B cell (primary cell): ENCODE results near the gene SERPINE1. TPM values are rescaled to one million over a fixed set of nuclear protein-coding genes. Genes with fewer than 3 reads are reported as not detected.

ENCODE experiments used
- ATAC-seq: fragments of 200-7000 bp; cut with Tn5 transposase; one replicate; pipeline ENCODE4 v1.10.0; 2021; ENCODE audit warnings: low read depth, mild to moderate bottlenecking, moderate number of reproducible peaks, moderate library complexity
- CTCF ChIA-PET: fragments of 350-600 bp; sonication (Branson Sonifier 250); formaldehyde crosslinking; loops from one replicate; lab custom pipeline; 2021; ENCODE audit warnings: antibody characterized with exemption, inconsistent platforms; lab: Charles Lee
- POLR2A ChIA-PET: fragments of 350-600 bp; sonication (Branson Sonifier 250); formaldehyde crosslinking; loops from one replicate; lab custom pipeline; 2021; ENCODE audit warnings: antibody characterized with exemption; lab: Charles Lee
- DNase-seq: peaks from one replicate; pipeline ENCODE4 v3.0.0; 2013
- H2AFZ ChIP-seq: 2 replicates; pipeline ENCODE4 v1.6.1; 2012; ENCODE audit warnings: mild to moderate bottlenecking, low read depth, low read length; ENCODE audit not compliant: insufficient read depth, poor library complexity, severe bottlenecking
- H3K27ac ChIP-seq, 2 donors: 1 replicate in 1 of 2; 2 replicates in 1 of 2; pipeline ENCODE4 v1.5.1; 2012 to 2013; ENCODE audit warnings: low read length in 2 of 2, mild to moderate bottlenecking in 2 of 2, moderate library complexity in 1 of 2
- H3K27me3 ChIP-seq, 4 experiments: fragments of 200-600 bp in 1 of 4; sonication (generic) in 1 of 4; replicated peaks in 1 of 4; 1 replicate in 2 of 4; 2 replicates in 2 of 4; pipeline versions ENCODE4 v1.6.1 to v1.7.0; 2013 to 2016; ENCODE audit warnings: low read length in 3 of 4, mild to moderate bottlenecking in 2 of 4, mixed read lengths in 1 of 4, moderate library complexity in 1 of 4; ENCODE audit not compliant: insufficient read depth in 4 of 4, control insufficient read depth in 3 of 4; ENCODE audit errors: control extremely low read depth in 1 of 4
- H3K36me3 ChIP-seq, 2 experiments: replicated peaks in 1 of 2; 1 replicate in 1 of 2; 2 replicates in 1 of 2; pipeline versions ENCODE4 v1.6.1 to v1.7.1; 2013; ENCODE audit warnings: low read length in 1 of 2; ENCODE audit not compliant: insufficient read depth in 2 of 2, control insufficient read depth in 1 of 2; ENCODE audit errors: control extremely low read depth in 1 of 2, extremely low read depth in 1 of 2
- H3K4me1 ChIP-seq, 2 donors: fragments of 200-600 bp in 1 of 2; sonication (generic) in 1 of 2; 1 replicate in 1 of 2; 2 replicates in 1 of 2; pipeline versions ENCODE4 v1.5.1 to v1.6.1; 2013 to 2017; ENCODE audit warnings: low read length in 2 of 2; ENCODE audit not compliant: control insufficient read depth in 2 of 2, insufficient read depth in 2 of 2
- H3K4me2 ChIP-seq: replicated peaks from 2 replicates; pipeline ENCODE3; 2012; ENCODE audit warnings: mild to moderate bottlenecking, low read depth, low read length; ENCODE audit not compliant: poor library complexity, severe bottlenecking
- H3K4me3 ChIP-seq, 5 experiments: fragments of 200-600 bp in 1 of 5; sonication (generic) in 1 of 5; 1 replicate in 3 of 5; 2 replicates in 2 of 5; pipeline versions ENCODE4 v1.5.1 to v1.7.0; 2011 to 2016; ENCODE audit warnings: low read length in 4 of 5, mild to moderate bottlenecking in 4 of 5, low read depth in 2 of 5, control low read depth in 1 of 5, moderate library complexity in 1 of 5; ENCODE audit not compliant: insufficient read depth in 1 of 5; ENCODE audit errors: control extremely low read depth in 1 of 5, extremely low read depth in 1 of 5
- H3K79me2 ChIP-seq: fragments of 200-600 bp; sonication (generic); one replicate; pipeline ENCODE4 v1.6.0; 2016; ENCODE audit warnings: low read length; ENCODE audit not compliant: control insufficient read depth, insufficient read depth
- H3K9ac ChIP-seq: fragments of 200-600 bp; sonication (generic); 2 replicates; pipeline ENCODE4 v1.6.1; 2017; ENCODE audit warnings: mild to moderate bottlenecking, low read length, moderate library complexity
- H3K9me3 ChIP-seq, 3 donors: one replicate each; pipeline versions ENCODE4 v1.6.1 to v1.7.1; 2013; ENCODE audit warnings: low read length in 2 of 3; ENCODE audit not compliant: control insufficient read depth in 2 of 3, insufficient read depth in 1 of 3; ENCODE audit errors: control extremely low read depth in 1 of 3
- H4K20me1 ChIP-seq: 2 replicates; pipeline ENCODE4 v1.6.0; 2012; ENCODE audit warnings: mild to moderate bottlenecking, low read length; ENCODE audit not compliant: insufficient read depth, control insufficient read depth, poor library complexity, severe bottlenecking
- H3K27ac Mint-ChIP-seq: one replicate; pipeline ENCODE4 v1.8.0; 2021; ENCODE audit warnings: mixed read lengths
- H3K27me3 Mint-ChIP-seq: one replicate; pipeline ENCODE4 v1.8.0; 2021; ENCODE audit warnings: mixed read lengths
- H3K4me1 Mint-ChIP-seq: one replicate; pipeline ENCODE4 v1.8.0; 2021; ENCODE audit warnings: mixed read lengths
- H3K4me3 Mint-ChIP-seq: one replicate; pipeline ENCODE4 v1.8.0; 2021; ENCODE audit warnings: mixed read lengths
- H3K9me3 Mint-ChIP-seq: one replicate; pipeline ENCODE4 v1.8.0; 2022; ENCODE audit warnings: mixed read lengths; ENCODE audit not compliant: insufficient read depth
- CTCF ChIP-seq: fragments of 200-600 bp; IDR thresholded peaks from one replicate; pipeline ENCODE4 v1.8.0; 2022; ENCODE audit warnings: antibody characterized with exemption, mild to moderate bottlenecking
- EZH2 ChIP-seq: IDR thresholded peaks from 2 replicates; pipeline ENCODE4 v1.6.1; 2012; ENCODE audit warnings: borderline replicate concordance, low read depth, mild to moderate bottlenecking, moderate library complexity, low read length; ENCODE audit not compliant: insufficient read depth, poor library complexity, severe bottlenecking
- WGBS: methylation state at CpG from one replicate; pipeline ENCODE4 v1.1.5; 2013; ENCODE audit warnings: missing lambda C conversion rate; ENCODE audit not compliant: insufficient coverage; 5-methylcytosine and 5-hydroxymethylcytosine counted together
- intact Hi-C: fragments of 100-400 bp; cut with micrococcal nuclease; formaldehyde crosslinking; loops from one replicate; pipeline ENCODE4 v1.10.0; 2022
- polyA plus RNA-seq: library from polyadenylated mRNA; depleted of rRNA; stranded (reverse); fragments of >200 nt; gene quantifications from 2 replicates; pipeline ENCODE4 v1.2.3, GENCODE V29; 2012
- total RNA-seq, 2 donors: library from RNA; stranded (reverse); fragments of 120-200 nt in 1 of 2; gene quantifications; 1 replicate in 1 of 2; 2 replicates in 1 of 2; pipeline versions ENCODE4 v1.2.3 to v1.2.4, GENCODE V29; 2013 to 2022

The SERPINE1 gene
- total and polyA plus RNA-seq, 2 donors (not counting 1 experiment from before 2014, with no cell fraction given) = 0.07 to 0.09 TPM

DNA sequence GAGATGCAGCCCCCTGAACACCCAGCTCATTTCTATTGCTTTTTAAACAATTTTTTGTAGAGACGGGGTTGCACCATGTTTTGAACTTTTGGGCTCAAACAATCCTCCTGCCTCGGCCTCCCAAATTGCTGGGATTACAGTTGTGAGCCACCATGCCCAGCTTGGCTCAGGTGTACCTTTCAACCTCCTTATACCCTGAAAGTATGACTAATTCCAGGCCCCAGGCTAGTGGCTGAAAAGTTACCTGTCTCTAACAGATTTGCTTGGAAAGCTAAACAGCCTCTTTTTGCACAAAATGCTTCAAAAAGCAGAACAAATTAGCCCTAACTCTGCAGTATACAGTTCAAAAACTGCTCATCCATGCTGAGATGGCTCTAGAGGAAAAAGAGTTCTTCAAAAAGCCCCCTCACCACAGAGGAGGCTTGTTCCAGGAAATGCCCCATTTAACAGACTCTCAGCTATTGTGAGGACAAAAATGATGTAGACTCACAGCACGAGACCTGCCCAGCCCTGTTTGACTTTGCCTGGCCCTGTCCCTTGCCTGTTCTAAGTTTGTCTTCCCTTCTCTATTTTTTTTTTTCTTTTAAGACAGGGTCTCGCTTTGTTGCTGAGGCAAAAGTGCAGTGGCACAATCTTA, 14.0 kb downstream of the SERPINE1 start:
- no peaks in the 10 kb centered on the region for H3K79me2 ChIP-seq
- no peak overlapping the region for H3K4me2 ChIP-seq
- POLR2A ChIA-PET = no interaction called here
- H3K9me3 Mint-ChIP-seq = no peaks in the 10 kb centered on the region
- H3K4me1 Mint-ChIP-seq = peaks cover 13% of the 10 kb centered on the region
- no peak overlapping the region for H3K27ac ChIP-seq
- no peak overlapping the region for H2AFZ ChIP-seq
- H3K27me3 Mint-ChIP-seq = peaks cover 24% of the 10 kb centered on the region
- ATAC-seq = no peak
- intact Hi-C loops = loop anchor here (10.0 kb wide), 1 partner anchor 246 kb away; the partner anchor contains the start of gene ACHE
- 89% methylated on average over 4 of the region's 4 CpGs for WGBS
- TF ChIP-seq CTCF = no peak
- CTCF ChIA-PET = interaction anchor here (0.6 to 7.2 kb wide), 11 partner anchors 14 to 242 kb away, joined by 3 to 156 read pairs (median 3); partner anchors contain the start of genes AP1S1, PLOD3, SERPINE1 and VGF
- DNase-seq = no peak
- H3K4me3 ChIP-seq = no peak overlapping the region
- peaks cover 0 to 18% (median 4%) of the 10 kb centered on the region in 4 experiments for H3K27me3 ChIP-seq
- no peaks in the 10 kb centered on the region for H3K36me3 ChIP-seq
- H3K9me3 ChIP-seq = no peaks in the 10 kb centered on the region
- no peak overlapping the region for H3K9ac ChIP-seq
- no peak overlapping the region for H3K4me3 Mint-ChIP-seq
- H4K20me1 ChIP-seq = no peaks in the 10 kb centered on the region
- no peak overlapping the region for H3K27ac Mint-ChIP-seq
- H3K4me1 ChIP-seq = peaks cover 0 to 10% of the 10 kb centered on the region in 2 donors

DNA sequence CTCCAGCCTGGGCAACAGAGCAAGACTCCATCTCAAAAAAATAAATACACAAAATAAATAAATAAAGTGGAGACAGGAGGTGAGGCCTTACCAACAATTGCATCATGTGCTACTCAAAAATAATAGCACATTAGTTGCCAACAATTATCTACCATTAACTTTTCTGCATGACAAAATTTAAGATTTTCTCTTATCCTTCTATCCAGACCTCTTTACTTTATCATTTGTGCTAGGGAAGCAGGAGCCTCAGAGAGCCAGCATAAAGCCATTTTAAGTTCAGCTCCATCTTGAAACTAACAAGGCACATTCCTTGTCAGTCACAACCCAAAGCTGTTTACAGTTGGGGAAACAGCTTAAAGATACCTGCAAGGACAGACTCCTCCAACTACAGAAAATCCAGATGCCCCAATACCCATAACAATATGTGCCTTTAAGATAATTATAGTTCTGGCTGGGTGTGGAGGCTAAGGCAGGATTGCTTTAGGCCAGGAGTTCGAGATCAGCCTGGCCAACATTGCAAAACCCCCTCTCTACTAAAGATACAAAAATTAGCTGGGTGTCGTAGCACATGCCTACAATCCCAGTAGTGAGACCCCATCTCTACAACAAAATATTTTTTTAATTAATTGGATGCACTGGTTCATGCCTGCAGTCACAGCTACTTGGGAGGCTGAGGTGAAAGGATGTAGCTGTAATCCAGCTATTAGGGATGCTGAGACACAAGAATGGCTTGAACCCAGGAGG, 25.2 kb downstream of the SERPINE1 start:
- H3K27ac Mint-ChIP-seq = no peak overlapping the region
- H3K27ac ChIP-seq = no peak overlapping the region
- H3K9me3 Mint-ChIP-seq = no peaks in the 10 kb centered on the region
- no peaks in the 10 kb centered on the region for H4K20me1 ChIP-seq
- WGBS = no CpG with 5 or more reads among the region's 2 CpGs
- H3K27me3 Mint-ChIP-seq = peaks cover 13% of the 10 kb centered on the region
- H3K4me2 ChIP-seq = no peak overlapping the region
- peaks cover 12% of the 10 kb centered on the region for H3K4me1 Mint-ChIP-seq
- ATAC-seq = no peak
- POLR2A ChIA-PET = no interaction called here
- CTCF ChIA-PET = interaction anchor here (0.6 to 7.6 kb wide), 4 partner anchors 8 to 138 kb away, joined by 3 to 68 read pairs (median 12); partner anchors contain the start of gene ZNHIT1
- H3K9ac ChIP-seq = no peak overlapping the region
- no peak overlapping the region for H3K4me3 Mint-ChIP-seq
- peaks cover 10 to 16% of the 10 kb centered on the region in 2 donors for H3K4me1 ChIP-seq
- no peak overlapping the region for H3K4me3 ChIP-seq
- no peak for DNase-seq
- no peaks in the 10 kb centered on the region for H3K9me3 ChIP-seq
- H2AFZ ChIP-seq = no peak overlapping the region
- no peaks in the 10 kb centered on the region for H3K79me2 ChIP-seq
- peaks cover 0 to 3% (median 0%) of the 10 kb centered on the region in 4 experiments for H3K27me3 ChIP-seq
- H3K36me3 ChIP-seq = no peaks in the 10 kb centered on the region
- TF ChIP-seq CTCF (no peak), EZH2 (no peak)
- intact Hi-C loops = no loop called here
